ENCODE measurements around the gene NEMP1. TPM values are rescaled to one million over a fixed set of nuclear protein-coding genes. Genes with fewer than 3 reads are reported as not detected.

The NEMP1 gene
- total and polyA plus RNA-seq, 2 of the 13 experiments (the other 11 are each of a cell fraction or from before 2014, with no cell fraction given): 11.4 to 12.9 TPM

DNA sequence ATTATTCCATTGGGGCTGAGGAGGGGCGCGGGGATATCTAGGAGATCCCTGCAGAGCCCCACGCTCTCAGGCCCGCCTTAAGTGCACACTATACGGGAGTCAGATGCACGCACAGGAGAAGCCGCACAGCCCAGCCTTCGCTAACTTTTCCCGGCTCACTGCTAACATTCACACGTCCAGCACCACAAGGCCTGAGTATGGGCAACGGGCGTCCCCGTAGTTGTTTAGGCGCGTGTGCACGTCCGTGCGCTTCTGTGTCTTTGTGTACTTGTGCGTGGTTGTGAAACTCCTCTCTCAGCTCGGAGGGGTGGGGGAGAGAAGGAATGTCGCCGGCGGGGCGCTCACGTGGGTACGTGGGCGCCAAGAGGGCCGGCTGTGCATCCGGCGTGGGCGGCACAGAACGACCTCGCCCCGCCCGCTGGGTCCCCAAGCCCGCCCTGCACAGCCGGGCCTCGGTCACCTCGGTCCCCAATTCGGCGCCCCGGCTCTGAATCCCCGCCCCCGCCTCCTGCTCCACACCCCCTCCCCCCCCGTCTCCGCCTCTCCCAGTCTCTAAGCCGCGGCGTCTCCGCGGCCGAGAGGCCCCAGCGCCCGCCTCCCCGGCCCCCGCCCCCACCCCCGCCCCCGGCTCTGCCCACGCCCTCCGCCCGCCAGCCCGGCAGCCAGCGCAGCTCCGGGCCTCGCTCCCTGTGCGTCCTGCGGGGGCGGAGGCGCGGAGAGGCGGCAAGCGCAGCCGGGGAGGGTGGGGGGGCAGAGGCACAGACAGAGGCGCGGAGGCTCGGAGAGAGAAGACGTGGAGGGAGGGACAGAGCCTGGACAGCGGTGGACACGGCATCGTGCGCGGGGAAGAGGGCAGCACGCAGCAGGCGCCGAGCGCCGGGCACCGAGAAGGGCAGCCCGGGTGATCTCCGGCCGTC lies 10.0 kb upstream of the NEMP1 start, which contains the start of gene NAB2 (continued):
- TF ChIP-seq, protein P1, sequence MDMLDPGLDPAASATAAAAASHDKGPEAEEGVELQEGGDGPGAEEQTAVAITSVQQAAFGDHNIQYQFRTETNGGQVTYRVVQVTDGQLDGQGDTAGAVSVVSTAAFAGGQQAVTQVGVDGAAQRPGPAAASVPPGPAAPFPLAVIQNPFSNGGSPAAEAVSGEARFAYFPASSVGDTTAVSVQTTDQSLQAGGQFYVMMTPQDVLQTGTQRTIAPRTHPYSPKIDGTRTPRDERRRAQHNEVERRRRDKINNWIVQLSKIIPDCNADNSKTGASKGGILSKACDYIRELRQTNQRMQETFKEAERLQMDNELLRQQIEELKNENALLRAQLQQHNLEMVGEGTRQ (IDR thresholded peaks at IDR 0.05; ENCODE audit: low read depth, low read length): peak; percentile 73
- TF ChIP-seq, protein P1 (CRISPR knock-in tag; IDR thresholded peaks at IDR 0.05; ENCODE audit: borderline replicate concordance): peak; percentile 56; the same call in 1 of the 2 replicates
- no peak for TF ChIP-seq ZKSCAN5 (CRISPR knock-in tag; IDR thresholded peaks at IDR 0.05)
- TF ChIP-seq ZFYVE20 (CRISPR knock-in tag; IDR thresholded peaks at IDR 0.05; ENCODE audit: borderline replicate concordance, low read depth): no peak
- TF ChIP-seq ZNF20 (CRISPR knock-in tag; IDR thresholded peaks at IDR 0.05): no peak
- TF ChIP-seq MYNN (CRISPR knock-in tag; IDR thresholded peaks at IDR 0.05; ENCODE audit: low read depth): no peak
- TF ChIP-seq ZFP62 (CRISPR knock-in tag; IDR thresholded peaks at IDR 0.05): no peak
- TF ChIP-seq ADNP (CRISPR knock-in tag; IDR thresholded peaks at IDR 0.05): no peak
- TF ChIP-seq, protein P2, sequence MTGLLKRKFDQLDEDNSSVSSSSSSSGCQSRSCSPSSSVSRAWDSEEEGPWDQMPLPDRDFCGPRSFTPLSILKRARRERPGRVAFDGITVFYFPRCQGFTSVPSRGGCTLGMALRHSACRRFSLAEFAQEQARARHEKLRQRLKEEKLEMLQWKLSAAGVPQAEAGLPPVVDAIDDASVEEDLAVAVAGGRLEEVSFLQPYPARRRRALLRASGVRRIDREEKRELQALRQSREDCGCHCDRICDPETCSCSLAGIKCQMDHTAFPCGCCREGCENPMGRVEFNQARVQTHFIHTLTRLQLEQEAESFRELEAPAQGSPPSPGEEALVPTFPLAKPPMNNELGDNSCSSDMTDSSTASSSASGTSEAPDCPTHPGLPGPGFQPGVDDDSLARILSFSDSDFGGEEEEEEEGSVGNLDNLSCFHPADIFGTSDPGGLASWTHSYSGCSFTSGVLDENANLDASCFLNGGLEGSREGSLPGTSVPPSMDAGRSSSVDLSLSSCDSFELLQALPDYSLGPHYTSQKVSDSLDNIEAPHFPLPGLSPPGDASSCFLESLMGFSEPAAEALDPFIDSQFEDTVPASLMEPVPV (CRISPR knock-in tag; IDR thresholded peaks at IDR 0.05): no peak; the same call in 1 of the 2 replicates
- no peak for TF ChIP-seq GTF2F1 (IDR thresholded peaks at IDR 0.05; ENCODE audit: low read length)
- TF ChIP-seq SETDB1 (CRISPR knock-in tag; IDR thresholded peaks at IDR 0.05; ENCODE audit: borderline replicate concordance): no peak
- TF ChIP-seq, protein P3, sequence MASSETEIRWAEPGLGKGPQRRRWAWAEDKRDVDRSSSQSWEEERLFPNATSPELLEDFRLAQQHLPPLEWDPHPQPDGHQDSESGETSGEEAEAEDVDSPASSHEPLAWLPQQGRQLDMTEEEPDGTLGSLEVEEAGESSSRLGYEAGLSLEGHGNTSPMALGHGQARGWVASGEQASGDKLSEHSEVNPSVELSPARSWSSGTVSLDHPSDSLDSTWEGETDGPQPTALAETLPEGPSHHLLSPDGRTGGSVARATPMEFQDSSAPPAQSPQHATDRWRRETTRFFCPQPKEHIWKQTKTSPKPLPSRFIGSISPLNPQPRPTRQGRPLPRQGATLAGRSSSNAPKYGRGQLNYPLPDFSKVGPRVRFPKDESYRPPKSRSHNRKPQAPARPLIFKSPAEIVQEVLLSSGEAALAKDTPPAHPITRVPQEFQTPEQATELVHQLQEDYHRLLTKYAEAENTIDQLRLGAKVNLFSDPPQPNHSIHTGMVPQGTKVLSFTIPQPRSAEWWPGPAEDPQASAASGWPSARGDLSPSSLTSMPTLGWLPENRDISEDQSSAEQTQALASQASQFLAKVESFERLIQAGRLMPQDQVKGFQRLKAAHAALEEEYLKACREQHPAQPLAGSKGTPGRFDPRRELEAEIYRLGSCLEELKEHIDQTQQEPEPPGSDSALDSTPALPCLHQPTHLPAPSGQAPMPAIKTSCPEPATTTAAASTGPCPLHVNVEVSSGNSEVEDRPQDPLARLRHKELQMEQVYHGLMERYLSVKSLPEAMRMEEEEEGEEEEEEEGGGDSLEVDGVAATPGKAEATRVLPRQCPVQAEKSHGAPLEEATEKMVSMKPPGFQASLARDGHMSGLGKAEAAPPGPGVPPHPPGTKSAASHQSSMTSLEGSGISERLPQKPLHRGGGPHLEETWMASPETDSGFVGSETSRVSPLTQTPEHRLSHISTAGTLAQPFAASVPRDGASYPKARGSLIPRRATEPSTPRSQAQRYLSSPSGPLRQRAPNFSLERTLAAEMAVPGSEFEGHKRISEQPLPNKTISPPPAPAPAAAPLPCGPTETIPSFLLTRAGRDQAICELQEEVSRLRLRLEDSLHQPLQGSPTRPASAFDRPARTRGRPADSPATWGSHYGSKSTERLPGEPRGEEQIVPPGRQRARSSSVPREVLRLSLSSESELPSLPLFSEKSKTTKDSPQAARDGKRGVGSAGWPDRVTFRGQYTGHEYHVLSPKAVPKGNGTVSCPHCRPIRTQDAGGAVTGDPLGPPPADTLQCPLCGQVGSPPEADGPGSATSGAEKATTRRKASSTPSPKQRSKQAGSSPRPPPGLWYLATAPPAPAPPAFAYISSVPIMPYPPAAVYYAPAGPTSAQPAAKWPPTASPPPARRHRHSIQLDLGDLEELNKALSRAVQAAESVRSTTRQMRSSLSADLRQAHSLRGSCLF (CRISPR knock-in tag; IDR thresholded peaks at IDR 0.05; ENCODE audit: borderline replicate concordance): 0 out of 2 replicates have a peak, but pooled peaks have one; percentile 38
- TF ChIP-seq, protein P4, sequence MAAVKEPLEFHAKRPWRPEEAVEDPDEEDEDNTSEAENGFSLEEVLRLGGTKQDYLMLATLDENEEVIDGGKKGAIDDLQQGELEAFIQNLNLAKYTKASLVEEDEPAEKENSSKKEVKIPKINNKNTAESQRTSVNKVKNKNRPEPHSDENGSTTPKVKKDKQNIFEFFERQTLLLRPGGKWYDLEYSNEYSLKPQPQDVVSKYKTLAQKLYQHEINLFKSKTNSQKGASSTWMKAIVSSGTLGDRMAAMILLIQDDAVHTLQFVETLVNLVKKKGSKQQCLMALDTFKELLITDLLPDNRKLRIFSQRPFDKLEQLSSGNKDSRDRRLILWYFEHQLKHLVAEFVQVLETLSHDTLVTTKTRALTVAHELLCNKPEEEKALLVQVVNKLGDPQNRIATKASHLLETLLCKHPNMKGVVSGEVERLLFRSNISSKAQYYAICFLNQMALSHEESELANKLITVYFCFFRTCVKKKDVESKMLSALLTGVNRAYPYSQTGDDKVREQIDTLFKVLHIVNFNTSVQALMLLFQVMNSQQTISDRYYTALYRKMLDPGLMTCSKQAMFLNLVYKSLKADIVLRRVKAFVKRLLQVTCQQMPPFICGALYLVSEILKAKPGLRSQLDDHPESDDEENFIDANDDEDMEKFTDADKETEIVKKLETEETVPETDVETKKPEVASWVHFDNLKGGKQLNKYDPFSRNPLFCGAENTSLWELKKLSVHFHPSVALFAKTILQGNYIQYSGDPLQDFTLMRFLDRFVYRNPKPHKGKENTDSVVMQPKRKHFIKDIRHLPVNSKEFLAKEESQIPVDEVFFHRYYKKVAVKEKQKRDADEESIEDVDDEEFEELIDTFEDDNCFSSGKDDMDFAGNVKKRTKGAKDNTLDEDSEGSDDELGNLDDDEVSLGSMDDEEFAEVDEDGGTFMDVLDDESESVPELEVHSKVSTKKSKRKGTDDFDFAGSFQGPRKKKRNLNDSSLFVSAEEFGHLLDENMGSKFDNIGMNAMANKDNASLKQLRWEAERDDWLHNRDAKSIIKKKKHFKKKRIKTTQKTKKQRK (IDR thresholded peaks at IDR 0.05; ENCODE audit: low read length): no peak
- no peak for TF ChIP-seq ZNF260 (CRISPR knock-in tag; IDR thresholded peaks at IDR 0.05; ENCODE audit: borderline replicate concordance, low read depth)
- no peak for TF ChIP-seq ZSCAN9 (CRISPR knock-in tag; IDR thresholded peaks at IDR 0.05; ENCODE audit: borderline replicate concordance)

All from HepG2 (cell line).